GM18520 (cell line): ENCODE results near the gene AFAP1.

Experiments
- ATAC-seq: cut with Tn5 transposase; IDR thresholded peaks from one replicate; pipeline ENCODE4 v1.9.1; 2021; ENCODE audit not compliant: unreplicated experiment

The AFAP1 gene

GRCh38 chr4:7845493-7846128 is 94.0 kb downstream of the AFAP1 start:
- no peak for ATAC-seq

GRCh38 chr4:7844594-7844991 is 95.1 kb downstream of the AFAP1 start:
- ATAC-seq = no peak

- no peak for ATAC-seq
Measured at GRCh38 chr4:7843831-7844593, 95.6 kb downstream of the AFAP1 start.

- ATAC-seq = no peak
Measured at GRCh38 chr4:7842384-7843279, 97.0 kb downstream of the AFAP1 start.

- ATAC-seq = no peak
Measured at GRCh38 chr4:7841894-7842293, 97.8 kb downstream of the AFAP1 start.

- ATAC-seq = no peak
Measured at GRCh38 chr4:7841071-7841470, 98.6 kb downstream of the AFAP1 start.

- ATAC-seq = no peak
Measured at GRCh38 chr4:7839856-7840255, 99.8 kb downstream of the AFAP1 start.

- no peak for ATAC-seq
Measured at GRCh38 chr4:7838136-7838782, 101.4 kb downstream of the AFAP1 start.

GRCh38 chr4:7837597-7838135 is 102.0 kb downstream of the AFAP1 start:
- no peak for ATAC-seq

- no peak for ATAC-seq
Measured at GRCh38 chr4:7831858-7832730, 107.6 kb downstream of the AFAP1 start.

GRCh38 chr4:7831330-7831729 is 108.3 kb downstream of the AFAP1 start:
- ATAC-seq = peak; percentile 41

- ATAC-seq = no peak
Measured at GRCh38 chr4:7830747-7831146, 108.9 kb downstream of the AFAP1 start.

GRCh38 chr4:7829652-7830580 is 109.7 kb downstream of the AFAP1 start:
- ATAC-seq = no peak

- ATAC-seq = no peak
Measured at GRCh38 chr4:7828793-7829301, 110.8 kb downstream of the AFAP1 start.

- no peak for ATAC-seq
Measured at GRCh38 chr4:7828011-7828720, 111.5 kb downstream of the AFAP1 start.

- ATAC-seq = no peak
Measured at GRCh38 chr4:7827566-7827965, 112.1 kb downstream of the AFAP1 start.

GRCh38 chr4:7826909-7827306 is 112.8 kb downstream of the AFAP1 start:
- ATAC-seq = no peak
